Neural cell (in vitro differentiated cells): ENCODE data around the gene ANKDD1B. TPM values are rescaled to one million over a fixed set of nuclear protein-coding genes. Genes with fewer than 3 reads are reported as not detected.

Source experiments
- H2AFZ ChIP-seq: fragments of 200-600, 300-800 bp; sonication (generic), shearing (Covaris generic); 2 replicates; pipeline ENCODE4 v1.6.0; 2014; ENCODE audit warnings: low read depth, mild to moderate bottlenecking, antibody characterized with exemption, low read length, moderate library complexity
- H3F3A ChIP-seq: fragments of 200-600 bp; shearing (Covaris generic); 2 replicates; pipeline ENCODE4 v1.6.1; 2016; ENCODE audit warnings: mild to moderate bottlenecking, moderate library complexity, mixed read lengths, antibody characterized with exemption, low read length; ENCODE audit not compliant: insufficient read depth, poor library complexity, severe bottlenecking
- H3K27ac ChIP-seq: fragments of 200-600, 300-800 bp; sonication (generic), shearing (Covaris generic); 2 replicates; pipeline ENCODE4 v1.5.1; 2014; ENCODE audit warnings: mild to moderate bottlenecking, low read length, moderate library complexity
- H3K27me3 ChIP-seq: fragments of 300-800, 200-600 bp; sonication (generic), shearing (Covaris generic); 2 replicates; pipeline ENCODE4 v1.6.0; 2014; ENCODE audit warnings: mild to moderate bottlenecking, low read depth, low read length, moderate library complexity; ENCODE audit not compliant: insufficient read depth
- H3K36me3 ChIP-seq: fragments of 300-800, 200-600 bp; sonication (generic), shearing (Covaris generic); 2 replicates; pipeline ENCODE4 v1.5.1; 2014; ENCODE audit warnings: mild to moderate bottlenecking, antibody characterized with exemption, low read length, moderate library complexity; ENCODE audit not compliant: insufficient read depth
- H3K4me2 ChIP-seq: fragments of 300-800, 200-600 bp; sonication (generic), shearing (Covaris generic); 2 replicates; pipeline ENCODE4 v1.6.0; 2014; ENCODE audit warnings: mild to moderate bottlenecking, low read length
- H3K4me3 ChIP-seq: fragments of 300-800, 200-600 bp; sonication (generic), shearing (Covaris generic); 2 replicates; pipeline ENCODE4 v1.5.1; 2014; ENCODE audit warnings: mild to moderate bottlenecking, low read length, moderate library complexity
- H3K79me2 ChIP-seq: fragments of 200-600 bp; shearing (Covaris generic); replicated peaks from 2 replicates; pipeline ENCODE4 v1.6.0; 2014; ENCODE audit warnings: mild to moderate bottlenecking, low read length, moderate library complexity; ENCODE audit not compliant: insufficient read depth
- H3K9ac ChIP-seq: fragments of 300-800, 200-600 bp; sonication (generic), shearing (Covaris generic); 2 replicates; pipeline ENCODE4 v1.6.1; 2016; ENCODE audit warnings: mild to moderate bottlenecking, low read length, mixed read lengths
- H3K9me2 ChIP-seq: fragments of 200-600 bp; shearing (Covaris generic); 2 replicates; pipeline ENCODE4 v1.6.1; 2016; ENCODE audit warnings: mild to moderate bottlenecking, low read length, mixed read lengths; ENCODE audit not compliant: insufficient read depth
- H3K9me3 ChIP-seq: fragments of 200-600, 300-800 bp; sonication (generic), shearing (Covaris generic); 2 replicates; pipeline ENCODE4 v1.6.1; 2016; ENCODE audit warnings: mild to moderate bottlenecking, mixed run types, low read length, moderate library complexity, mixed read lengths
- H4K20me1 ChIP-seq: fragments of 200-600 bp; shearing (Covaris generic); 2 replicates; pipeline ENCODE4 v1.6.1; 2016; ENCODE audit warnings: mild to moderate bottlenecking, mixed run types; ENCODE audit not compliant: insufficient read depth
- EP300 ChIP-seq: fragments of 450-650 bp; conservative IDR thresholded peaks from 2 replicates; pipeline ENCODE4 v1.6.1; 2014; ENCODE audit warnings: antibody characterized with exemption, mild to moderate bottlenecking, moderate library complexity; ENCODE audit not compliant: poor library complexity, severe bottlenecking
- EZH2 ChIP-seq: fragments of 200-600, 300-800 bp; shearing (Covaris generic), sonication (generic); IDR thresholded peaks from 2 replicates; pipeline ENCODE4 v1.6.1; 2014; ENCODE audit warnings: antibody characterized with exemption, low read length, borderline replicate concordance, mild to moderate bottlenecking; ENCODE audit not compliant: insufficient read depth, poor library complexity, severe bottlenecking
- MXI1 ChIP-seq: fragments of 450-650 bp; conservative IDR thresholded peaks from 2 replicates; pipeline ENCODE4 v1.6.1; 2014; ENCODE audit warnings: antibody characterized with exemption, mild to moderate bottlenecking; ENCODE audit not compliant: poor library complexity, severe bottlenecking
- POLR2AphosphoS5 ChIP-seq: IDR thresholded peaks from 2 replicates; pipeline ENCODE4 v1.6.1; 2012
- RAD21 ChIP-seq: fragments of 450-650 bp; conservative IDR thresholded peaks from 2 replicates; pipeline ENCODE4 v1.6.1; 2014; ENCODE audit warnings: antibody characterized with exemption, mild to moderate bottlenecking, moderate library complexity
- SMC3 ChIP-seq: fragments of 450-650 bp; conservative IDR thresholded peaks from 2 replicates; pipeline ENCODE4 v1.6.1; 2014; ENCODE audit warnings: antibody characterized with exemption, mild to moderate bottlenecking, moderate library complexity; ENCODE audit not compliant: poor library complexity
- TAF1 ChIP-seq: IDR thresholded peaks from 2 replicates; pipeline ENCODE4 v1.6.1; 2012; ENCODE audit warnings: low read depth
- polyA plus RNA-seq: library from polyadenylated mRNA; depleted of rRNA; stranded (reverse); fragments of >200 nt; gene quantifications from 2 replicates; pipeline ENCODE4 v1.2.3, GENCODE V29; 2014
- TF ChIP-seq, protein P1 (sequence below): IDR thresholded peaks from 2 replicates; pipeline ENCODE4 v1.6.1; 2012; ENCODE audit warnings: borderline replicate concordance
- TF ChIP-seq, protein P2 (sequence below): fragments of 450-650 bp; IDR thresholded peaks from 2 replicates; pipeline ENCODE4 v1.5.1; 2014; ENCODE audit warnings: antibody characterized with exemption, mild to moderate bottlenecking, moderate library complexity; ENCODE audit not compliant: poor library complexity, severe bottlenecking

ANKDD1B gene
- polyA plus RNA-seq, 1 donor from 2014 or later = 0.37 TPM

DNA sequence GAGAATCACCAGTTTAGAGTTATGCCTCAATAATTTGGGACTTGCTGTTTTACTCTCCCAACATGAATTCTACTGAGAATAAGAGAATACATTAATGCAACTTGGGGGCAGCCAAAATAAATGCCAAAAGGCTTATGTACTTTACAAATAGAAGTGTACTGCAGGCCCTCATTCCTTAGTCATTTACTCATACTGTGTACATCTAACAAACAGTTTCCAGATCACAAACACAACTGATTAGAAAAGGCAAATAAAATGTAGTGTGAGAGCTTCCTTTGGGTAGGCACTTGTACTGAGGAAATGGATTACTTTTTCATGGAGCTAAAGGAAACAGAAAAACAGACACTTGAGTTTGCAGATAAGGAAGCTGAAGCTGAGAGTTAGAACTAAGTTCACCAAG lies 12.6 kb downstream of the ANKDD1B start:
- H4K20me1 ChIP-seq = no peaks in the 10 kb centered on the region
- H3K27ac ChIP-seq = no peak overlapping the region
- H3K4me3 ChIP-seq = no peak overlapping the region
- H3K9me2 ChIP-seq = no peaks in the 10 kb centered on the region
- no peak for TF ChIP-seq EZH2
- TF ChIP-seq, protein P1, sequence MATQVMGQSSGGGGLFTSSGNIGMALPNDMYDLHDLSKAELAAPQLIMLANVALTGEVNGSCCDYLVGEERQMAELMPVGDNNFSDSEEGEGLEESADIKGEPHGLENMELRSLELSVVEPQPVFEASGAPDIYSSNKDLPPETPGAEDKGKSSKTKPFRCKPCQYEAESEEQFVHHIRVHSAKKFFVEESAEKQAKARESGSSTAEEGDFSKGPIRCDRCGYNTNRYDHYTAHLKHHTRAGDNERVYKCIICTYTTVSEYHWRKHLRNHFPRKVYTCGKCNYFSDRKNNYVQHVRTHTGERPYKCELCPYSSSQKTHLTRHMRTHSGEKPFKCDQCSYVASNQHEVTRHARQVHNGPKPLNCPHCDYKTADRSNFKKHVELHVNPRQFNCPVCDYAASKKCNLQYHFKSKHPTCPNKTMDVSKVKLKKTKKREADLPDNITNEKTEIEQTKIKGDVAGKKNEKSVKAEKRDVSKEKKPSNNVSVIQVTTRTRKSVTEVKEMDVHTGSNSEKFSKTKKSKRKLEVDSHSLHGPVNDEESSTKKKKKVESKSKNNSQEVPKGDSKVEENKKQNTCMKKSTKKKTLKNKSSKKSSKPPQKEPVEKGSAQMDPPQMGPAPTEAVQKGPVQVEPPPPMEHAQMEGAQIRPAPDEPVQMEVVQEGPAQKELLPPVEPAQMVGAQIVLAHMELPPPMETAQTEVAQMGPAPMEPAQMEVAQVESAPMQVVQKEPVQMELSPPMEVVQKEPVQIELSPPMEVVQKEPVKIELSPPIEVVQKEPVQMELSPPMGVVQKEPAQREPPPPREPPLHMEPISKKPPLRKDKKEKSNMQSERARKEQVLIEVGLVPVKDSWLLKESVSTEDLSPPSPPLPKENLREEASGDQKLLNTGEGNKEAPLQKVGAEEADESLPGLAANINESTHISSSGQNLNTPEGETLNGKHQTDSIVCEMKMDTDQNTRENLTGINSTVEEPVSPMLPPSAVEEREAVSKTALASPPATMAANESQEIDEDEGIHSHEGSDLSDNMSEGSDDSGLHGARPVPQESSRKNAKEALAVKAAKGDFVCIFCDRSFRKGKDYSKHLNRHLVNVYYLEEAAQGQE = no peak
- no peaks in the 10 kb centered on the region for H3K36me3 ChIP-seq
- no peaks in the 10 kb centered on the region for H3K27me3 ChIP-seq
- H3K9ac ChIP-seq = no peak overlapping the region
- no peaks in the 10 kb centered on the region for H3K79me2 ChIP-seq
- H3K9me3 ChIP-seq = no peaks in the 10 kb centered on the region
- H2AFZ ChIP-seq = no peak overlapping the region
- H3K4me2 ChIP-seq = no peak overlapping the region
- no peaks in the 10 kb centered on the region for H3F3A ChIP-seq

DNA sequence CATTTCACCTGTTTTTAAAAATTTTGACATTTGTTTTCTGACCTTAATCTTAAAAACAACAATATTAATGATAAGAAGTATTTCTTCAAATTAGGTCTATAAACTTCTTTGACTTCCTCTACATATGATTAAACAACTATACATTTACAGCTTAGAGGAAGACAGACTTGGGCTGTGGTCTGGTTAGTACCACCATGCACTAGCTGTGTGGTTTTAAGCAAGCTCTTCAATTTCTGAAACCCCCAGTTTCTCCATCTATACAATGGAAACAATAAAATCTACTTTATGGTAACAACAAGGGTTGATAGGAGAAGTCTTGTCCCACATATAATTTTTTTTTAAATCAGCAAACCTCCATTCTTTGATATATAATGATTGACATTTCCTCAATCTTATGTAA lies 15.7 kb downstream of the ANKDD1B start:
- H3K27ac ChIP-seq = no peak overlapping the region
- no peaks in the 10 kb centered on the region for H3K36me3 ChIP-seq
- no peak overlapping the region for H2AFZ ChIP-seq
- H3K9me2 ChIP-seq = no peaks in the 10 kb centered on the region
- no peaks in the 10 kb centered on the region for H3K27me3 ChIP-seq
- no peak for TF ChIP-seq EZH2
- no peak for TF ChIP-seq SMC3
- H3K79me2 ChIP-seq = no peaks in the 10 kb centered on the region
- H3K4me3 ChIP-seq = no peak overlapping the region
- H3F3A ChIP-seq = no peaks in the 10 kb centered on the region
- no peaks in the 10 kb centered on the region for H4K20me1 ChIP-seq
- H3K9ac ChIP-seq = no peak overlapping the region
- H3K9me3 ChIP-seq = no peaks in the 10 kb centered on the region
- H3K4me2 ChIP-seq = no peak overlapping the region

DNA sequence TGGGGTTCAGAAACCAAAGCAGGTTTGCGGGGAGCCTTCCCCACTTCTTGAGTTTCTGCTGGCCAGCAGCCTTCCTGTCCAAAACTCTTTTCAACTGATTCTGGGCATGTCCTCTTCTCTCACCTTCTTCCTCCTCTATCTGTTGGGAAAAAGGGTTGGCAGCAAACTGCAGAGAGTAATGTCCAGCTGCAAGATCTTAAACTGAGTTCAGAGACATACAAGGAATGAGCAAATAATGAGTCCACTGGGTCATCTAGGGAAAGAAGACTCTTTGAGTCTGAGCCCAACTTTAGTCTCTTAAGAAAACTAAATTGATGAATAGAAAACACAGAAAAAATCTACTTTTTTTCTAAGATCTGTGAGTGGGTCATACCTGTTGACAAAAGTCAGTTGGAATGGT lies 16.5 kb downstream of the ANKDD1B start:
- H3K79me2 ChIP-seq = no peaks in the 10 kb centered on the region
- no peak overlapping the region for H3K4me3 ChIP-seq
- no peaks in the 10 kb centered on the region for H4K20me1 ChIP-seq
- H3K27me3 ChIP-seq = no peaks in the 10 kb centered on the region
- no peak for TF ChIP-seq RAD21
- no peak for TF ChIP-seq POLR2AphosphoS5
- no peak for TF ChIP-seq MXI1
- TF ChIP-seq, protein P2, sequence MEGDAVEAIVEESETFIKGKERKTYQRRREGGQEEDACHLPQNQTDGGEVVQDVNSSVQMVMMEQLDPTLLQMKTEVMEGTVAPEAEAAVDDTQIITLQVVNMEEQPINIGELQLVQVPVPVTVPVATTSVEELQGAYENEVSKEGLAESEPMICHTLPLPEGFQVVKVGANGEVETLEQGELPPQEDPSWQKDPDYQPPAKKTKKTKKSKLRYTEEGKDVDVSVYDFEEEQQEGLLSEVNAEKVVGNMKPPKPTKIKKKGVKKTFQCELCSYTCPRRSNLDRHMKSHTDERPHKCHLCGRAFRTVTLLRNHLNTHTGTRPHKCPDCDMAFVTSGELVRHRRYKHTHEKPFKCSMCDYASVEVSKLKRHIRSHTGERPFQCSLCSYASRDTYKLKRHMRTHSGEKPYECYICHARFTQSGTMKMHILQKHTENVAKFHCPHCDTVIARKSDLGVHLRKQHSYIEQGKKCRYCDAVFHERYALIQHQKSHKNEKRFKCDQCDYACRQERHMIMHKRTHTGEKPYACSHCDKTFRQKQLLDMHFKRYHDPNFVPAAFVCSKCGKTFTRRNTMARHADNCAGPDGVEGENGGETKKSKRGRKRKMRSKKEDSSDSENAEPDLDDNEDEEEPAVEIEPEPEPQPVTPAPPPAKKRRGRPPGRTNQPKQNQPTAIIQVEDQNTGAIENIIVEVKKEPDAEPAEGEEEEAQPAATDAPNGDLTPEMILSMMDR = no peak
- TF ChIP-seq, protein P1 = no peak
- TF ChIP-seq EP300 = no peak
- no peak for TF ChIP-seq TAF1
- no peak for TF ChIP-seq SMC3
- no peak for TF ChIP-seq EZH2
- H3K27ac ChIP-seq = no peak overlapping the region
- H2AFZ ChIP-seq = no peak overlapping the region
- no peak overlapping the region for H3K4me2 ChIP-seq
- no peaks in the 10 kb centered on the region for H3K36me3 ChIP-seq
- H3F3A ChIP-seq = no peaks in the 10 kb centered on the region
- no peak overlapping the region for H3K9ac ChIP-seq
- no peaks in the 10 kb centered on the region for H3K9me2 ChIP-seq
- H3K9me3 ChIP-seq = no peaks in the 10 kb centered on the region
